Tibial artery (tissue), 4 donors: ENCODE data around the gene RAB7B.

Source experiments
- DNase-seq, 2 donors: peaks; one replicate each; pipeline ENCODE4 v3.0.0-alpha.2; 2019
- H3K27ac ChIP-seq, 2 donors: fragments of 200-600 bp; sonication (generic) in 1 of 2; 1 replicate in 1 of 2; 2 replicates in 1 of 2; pipeline ENCODE4 v1.5.1; 2018 to 2019; ENCODE audit warnings: mild to moderate bottlenecking in 1 of 2
- H3K27me3 ChIP-seq, 2 donors: fragments of 200-600 bp; sonication (generic) in 1 of 2; one replicate each; pipeline versions ENCODE4 v1.5.1 to v1.6.0; 2016 to 2019
- H3K36me3 ChIP-seq, 3 donors: fragments of 200-600 bp; sonication (generic) in 2 of 3; one replicate each; pipeline ENCODE4 v1.5.1; 2016 to 2019; ENCODE audit warnings: mild to moderate bottlenecking in 2 of 3
- H3K4me1 ChIP-seq, 4 donors: fragments of 200-600 bp; sonication (generic) in 2 of 4; 1 replicate in 3 of 4; 2 replicates in 1 of 4; pipeline ENCODE4 v1.5.1; 2016 to 2019
- H3K4me3 ChIP-seq, 2 donors: fragments of 200-600 bp; sonication (generic) in 1 of 2; 1 replicate in 1 of 2; 2 replicates in 1 of 2; pipeline ENCODE4 v1.5.1; 2018 to 2019; ENCODE audit warnings: mild to moderate bottlenecking in 2 of 2
- H3K9me3 ChIP-seq, 3 donors: fragments of 200-600 bp; sonication (generic) in 1 of 3; one replicate each; pipeline ENCODE4 v1.5.1; 2016 to 2019
- intact Hi-C: fragments of 100-400 bp; cut with DNase I; formaldehyde crosslinking; loops from one replicate; pipeline ENCODE4 v1.15.0; 2023; ENCODE audit warnings: low total_unique reads
- TF ChIP-seq, protein P1 (sequence below), 2 experiments: fragments of 200-600 bp in 1 of 2; fragments of 450-650 bp in 1 of 2; IDR thresholded peaks; one replicate each; pipeline ENCODE4 v1.5.1; 2017 to 2019; ENCODE audit warnings: antibody characterized with exemption in 2 of 2, mild to moderate bottlenecking in 1 of 2, moderate library complexity in 1 of 2

RAB7B gene

DNA sequence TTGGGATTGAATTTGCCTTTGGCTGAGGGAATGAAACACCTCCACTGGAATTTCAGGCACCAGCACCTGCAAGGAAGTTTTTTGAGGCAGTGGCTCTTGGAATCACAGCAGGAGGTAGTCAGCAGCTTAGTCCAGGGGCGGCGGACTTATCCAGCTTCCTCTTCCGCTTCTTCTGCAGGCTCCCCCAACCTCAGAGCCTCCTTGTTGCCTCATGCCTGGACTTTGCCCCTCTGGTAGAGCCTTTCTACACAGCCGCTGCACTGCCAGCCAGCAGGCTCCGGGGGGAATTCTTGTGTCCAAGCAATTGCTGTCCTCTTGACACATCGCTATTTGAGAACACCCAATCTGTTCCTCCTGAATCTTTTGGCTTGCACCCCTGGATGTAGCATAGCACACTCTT lies 45.4 kb upstream of the RAB7B start:
- TF ChIP-seq, protein P1, sequence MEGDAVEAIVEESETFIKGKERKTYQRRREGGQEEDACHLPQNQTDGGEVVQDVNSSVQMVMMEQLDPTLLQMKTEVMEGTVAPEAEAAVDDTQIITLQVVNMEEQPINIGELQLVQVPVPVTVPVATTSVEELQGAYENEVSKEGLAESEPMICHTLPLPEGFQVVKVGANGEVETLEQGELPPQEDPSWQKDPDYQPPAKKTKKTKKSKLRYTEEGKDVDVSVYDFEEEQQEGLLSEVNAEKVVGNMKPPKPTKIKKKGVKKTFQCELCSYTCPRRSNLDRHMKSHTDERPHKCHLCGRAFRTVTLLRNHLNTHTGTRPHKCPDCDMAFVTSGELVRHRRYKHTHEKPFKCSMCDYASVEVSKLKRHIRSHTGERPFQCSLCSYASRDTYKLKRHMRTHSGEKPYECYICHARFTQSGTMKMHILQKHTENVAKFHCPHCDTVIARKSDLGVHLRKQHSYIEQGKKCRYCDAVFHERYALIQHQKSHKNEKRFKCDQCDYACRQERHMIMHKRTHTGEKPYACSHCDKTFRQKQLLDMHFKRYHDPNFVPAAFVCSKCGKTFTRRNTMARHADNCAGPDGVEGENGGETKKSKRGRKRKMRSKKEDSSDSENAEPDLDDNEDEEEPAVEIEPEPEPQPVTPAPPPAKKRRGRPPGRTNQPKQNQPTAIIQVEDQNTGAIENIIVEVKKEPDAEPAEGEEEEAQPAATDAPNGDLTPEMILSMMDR (IDR thresholded peaks at IDR 0.05): no peak
- DNase-seq: peak in 1 of 2 donors; percentile 49
- intact Hi-C loops: no loop called here
- Histone ChIP-seq H3K36me3 (no peaks in the 10 kb centered on the region), H3K27ac (no peak overlapping the region), H3K4me3 (no peak overlapping the region), H3K9me3 (no peaks in the 10 kb centered on the region), H3K27me3 (peaks cover 0 to 4% of the 10 kb centered on the region in 2 donors), H3K4me1 (no peaks in the 10 kb centered on the region)

DNA sequence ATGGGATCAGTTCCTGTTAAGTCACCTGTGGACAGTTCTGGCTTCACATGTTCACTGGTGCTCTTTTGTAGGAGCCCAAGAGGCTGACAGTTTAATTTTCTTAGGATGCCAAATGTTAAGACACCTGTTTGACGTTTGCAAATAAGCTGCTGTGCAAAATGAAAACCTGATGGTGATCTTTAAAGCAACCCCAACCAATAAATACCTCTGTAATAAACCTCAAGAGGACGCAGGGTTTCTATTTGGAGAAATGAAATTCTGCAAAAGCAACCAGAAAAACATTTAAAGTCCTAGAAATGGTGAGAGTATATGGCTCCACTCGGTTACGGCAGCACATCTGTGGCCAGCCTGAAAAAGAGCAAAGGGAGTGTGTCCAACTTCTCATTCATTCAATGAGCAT lies 44.1 kb upstream of the RAB7B start:
- TF ChIP-seq, protein P1 (IDR thresholded peaks at IDR 0.05): no peak
- Histone ChIP-seq H3K9me3 (no peaks in the 10 kb centered on the region), H3K4me3 (no peak overlapping the region), H3K27ac (no peak overlapping the region), H3K27me3 (peaks cover 0 to 8% of the 10 kb centered on the region in 2 donors), H3K4me1 (no peaks in the 10 kb centered on the region), H3K36me3 (no peaks in the 10 kb centered on the region)
- intact Hi-C loops: no loop called here
- DNase-seq: no peak

DNA sequence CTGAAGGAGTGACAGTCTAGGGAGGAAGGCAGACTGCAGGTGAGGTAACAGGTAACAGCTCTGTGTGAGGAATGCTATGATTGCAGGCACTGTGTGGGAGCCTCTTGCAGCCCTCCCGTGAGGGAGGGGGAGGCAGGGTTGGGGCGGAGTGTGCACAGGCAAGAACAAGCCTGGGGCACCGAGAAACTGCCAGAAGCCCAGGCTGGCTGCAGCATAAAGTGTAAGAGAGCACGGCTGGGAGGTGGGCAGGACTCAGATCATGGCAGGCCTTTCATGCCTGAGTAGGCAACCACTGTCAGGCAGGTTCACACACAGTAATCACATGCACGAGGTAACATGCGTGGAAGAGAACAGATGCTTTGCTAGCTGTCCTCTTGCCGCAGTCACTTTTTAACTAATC lies 38.4 kb upstream of the RAB7B start:
- no peaks in the 10 kb centered on the region for H3K9me3 ChIP-seq
- TF ChIP-seq, protein P1 (IDR thresholded peaks at IDR 0.05): no peak
- H3K4me1 ChIP-seq: no peaks in the 10 kb centered on the region
- H3K27me3 ChIP-seq: peaks cover 0 to 25% of the 10 kb centered on the region in 2 donors
- no peak for DNase-seq
- no peaks in the 10 kb centered on the region for H3K36me3 ChIP-seq
- no peak overlapping the region for H3K4me3 ChIP-seq
- H3K27ac ChIP-seq: no peak overlapping the region
- intact Hi-C loops: no loop called here

DNA sequence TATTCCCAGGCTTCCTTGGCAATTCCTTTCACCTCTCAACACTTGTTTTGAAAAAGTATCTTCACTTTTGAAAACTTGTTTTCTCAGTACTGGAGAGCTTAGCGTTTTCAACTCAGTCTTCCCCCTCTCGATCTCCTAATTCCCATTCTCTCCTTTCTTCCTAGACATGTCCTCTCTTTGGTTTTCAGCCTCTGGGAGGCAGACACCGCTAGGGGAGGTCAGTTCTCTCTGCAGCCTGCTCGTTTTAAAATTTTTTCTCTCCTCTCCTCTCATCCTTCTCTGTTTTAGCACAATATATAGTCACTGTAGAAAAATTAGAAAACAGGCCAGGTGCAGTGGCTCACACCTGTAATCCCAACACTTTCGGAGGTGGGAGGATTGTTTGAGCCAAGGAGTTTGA lies 37.1 kb upstream of the RAB7B start:
- Histone ChIP-seq H3K27me3 (peaks cover 0 to 31% of the 10 kb centered on the region in 2 donors), H3K4me3 (no peak overlapping the region), H3K27ac (no peak overlapping the region), H3K4me1 (no peaks in the 10 kb centered on the region), H3K36me3 (no peaks in the 10 kb centered on the region), H3K9me3 (no peaks in the 10 kb centered on the region)
- no peak for DNase-seq
- intact Hi-C loops: no loop called here
- TF ChIP-seq, protein P1 (IDR thresholded peaks at IDR 0.05): no peak

DNA sequence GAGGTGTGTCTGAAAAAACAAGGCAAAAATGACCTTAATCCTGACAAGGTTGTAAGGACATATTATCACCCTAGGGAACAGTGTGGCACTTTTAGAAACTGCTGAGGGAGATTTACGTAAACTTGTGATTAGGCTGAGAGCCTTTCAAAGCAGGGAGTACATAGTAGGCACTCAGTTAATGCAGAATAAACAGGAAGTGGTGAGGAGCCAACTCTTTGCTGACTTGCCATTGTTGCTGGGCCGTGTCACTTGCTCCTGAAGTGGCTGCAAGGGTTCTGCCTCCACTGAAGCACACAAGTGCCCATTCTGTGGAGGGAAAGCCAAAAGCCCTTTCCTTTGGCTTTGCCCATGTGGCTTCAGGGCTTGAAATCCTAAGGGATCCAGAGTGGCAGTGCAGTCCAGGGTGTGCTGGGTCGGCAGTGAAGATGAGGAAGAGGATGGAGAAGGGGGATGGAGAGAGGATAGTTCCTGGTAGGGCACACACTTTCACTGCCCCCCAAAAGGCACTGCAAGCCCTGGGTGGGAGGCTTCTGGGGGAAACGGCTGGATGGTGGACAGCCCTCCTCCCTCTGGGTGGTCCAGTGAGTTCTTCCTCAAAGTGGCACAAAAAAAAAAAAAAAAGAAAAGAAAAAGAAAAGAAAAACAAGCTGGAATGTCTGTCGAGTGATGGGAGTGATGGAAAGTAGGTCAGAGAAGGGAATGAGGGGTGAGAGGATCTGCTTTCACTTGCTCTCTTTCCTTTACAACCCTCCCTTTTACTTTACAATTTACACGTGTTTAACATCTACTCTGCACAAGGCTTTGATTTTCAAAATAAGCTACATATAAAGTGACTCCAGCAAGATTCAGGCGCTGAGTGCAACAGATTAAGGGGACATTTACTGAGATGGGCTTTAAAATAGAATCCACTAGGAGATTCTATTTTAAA lies 36.1 kb upstream of the RAB7B start:
- no peak overlapping the region for H3K4me3 ChIP-seq
- no peaks in the 10 kb centered on the region for H3K4me1 ChIP-seq
- H3K9me3 ChIP-seq: no peaks in the 10 kb centered on the region
- peaks cover 0 to 31% of the 10 kb centered on the region in 2 donors for H3K27me3 ChIP-seq
- no peaks in the 10 kb centered on the region for H3K36me3 ChIP-seq
- TF ChIP-seq, protein P1 (IDR thresholded peaks at IDR 0.05): no peak
- intact Hi-C loops: no loop called here
- H3K27ac ChIP-seq: no peak overlapping the region
- DNase-seq: no peak
